Measurements from ENCODE around the gene USP11.

DNA sequence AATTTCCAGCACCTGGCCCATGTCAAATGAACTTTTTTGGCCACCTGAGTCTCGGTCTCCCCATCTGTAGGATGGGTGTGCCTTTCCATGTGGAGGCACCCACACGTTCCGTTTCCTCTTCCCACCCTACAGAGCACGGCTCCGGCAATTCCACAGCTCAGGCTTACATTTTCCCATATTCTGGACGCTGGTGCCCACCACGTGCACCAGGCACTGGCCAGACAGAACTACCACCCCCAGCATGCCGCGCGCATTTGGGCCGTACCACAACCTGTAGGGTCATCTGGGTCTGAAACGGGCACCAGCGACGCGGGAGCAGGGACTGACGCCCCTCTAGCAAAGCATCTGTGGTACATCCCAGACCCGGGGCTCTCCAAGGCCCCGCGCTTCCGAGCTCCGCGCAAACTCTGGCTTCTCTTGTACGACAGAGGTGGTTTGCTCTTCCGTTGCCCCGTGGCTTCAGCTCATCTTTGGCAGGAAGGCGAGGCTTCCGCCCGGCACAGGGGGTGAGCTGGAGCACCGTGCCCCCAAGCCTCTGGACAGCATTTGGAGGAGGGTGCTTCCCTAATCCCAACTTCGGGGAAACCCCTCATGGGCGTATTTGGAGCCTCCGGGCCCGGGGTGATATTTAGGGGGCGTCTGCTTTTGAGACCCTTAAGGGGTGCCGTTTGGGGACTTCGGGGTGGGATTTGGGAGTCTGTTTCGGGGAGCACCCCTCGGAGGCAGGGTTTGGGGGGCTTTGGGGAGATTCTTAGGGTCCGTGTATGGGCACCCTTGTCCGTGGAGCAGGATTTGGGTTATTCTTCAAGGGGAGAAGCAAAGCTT, 42.2 kb upstream of the USP11 start:
- TF ChIP-seq, protein P1, sequence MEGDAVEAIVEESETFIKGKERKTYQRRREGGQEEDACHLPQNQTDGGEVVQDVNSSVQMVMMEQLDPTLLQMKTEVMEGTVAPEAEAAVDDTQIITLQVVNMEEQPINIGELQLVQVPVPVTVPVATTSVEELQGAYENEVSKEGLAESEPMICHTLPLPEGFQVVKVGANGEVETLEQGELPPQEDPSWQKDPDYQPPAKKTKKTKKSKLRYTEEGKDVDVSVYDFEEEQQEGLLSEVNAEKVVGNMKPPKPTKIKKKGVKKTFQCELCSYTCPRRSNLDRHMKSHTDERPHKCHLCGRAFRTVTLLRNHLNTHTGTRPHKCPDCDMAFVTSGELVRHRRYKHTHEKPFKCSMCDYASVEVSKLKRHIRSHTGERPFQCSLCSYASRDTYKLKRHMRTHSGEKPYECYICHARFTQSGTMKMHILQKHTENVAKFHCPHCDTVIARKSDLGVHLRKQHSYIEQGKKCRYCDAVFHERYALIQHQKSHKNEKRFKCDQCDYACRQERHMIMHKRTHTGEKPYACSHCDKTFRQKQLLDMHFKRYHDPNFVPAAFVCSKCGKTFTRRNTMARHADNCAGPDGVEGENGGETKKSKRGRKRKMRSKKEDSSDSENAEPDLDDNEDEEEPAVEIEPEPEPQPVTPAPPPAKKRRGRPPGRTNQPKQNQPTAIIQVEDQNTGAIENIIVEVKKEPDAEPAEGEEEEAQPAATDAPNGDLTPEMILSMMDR (conservative IDR thresholded peaks at IDR 0.05; ENCODE audit: low read depth in 2 of 2), result no peak
- TF ChIP-seq, protein P2, sequence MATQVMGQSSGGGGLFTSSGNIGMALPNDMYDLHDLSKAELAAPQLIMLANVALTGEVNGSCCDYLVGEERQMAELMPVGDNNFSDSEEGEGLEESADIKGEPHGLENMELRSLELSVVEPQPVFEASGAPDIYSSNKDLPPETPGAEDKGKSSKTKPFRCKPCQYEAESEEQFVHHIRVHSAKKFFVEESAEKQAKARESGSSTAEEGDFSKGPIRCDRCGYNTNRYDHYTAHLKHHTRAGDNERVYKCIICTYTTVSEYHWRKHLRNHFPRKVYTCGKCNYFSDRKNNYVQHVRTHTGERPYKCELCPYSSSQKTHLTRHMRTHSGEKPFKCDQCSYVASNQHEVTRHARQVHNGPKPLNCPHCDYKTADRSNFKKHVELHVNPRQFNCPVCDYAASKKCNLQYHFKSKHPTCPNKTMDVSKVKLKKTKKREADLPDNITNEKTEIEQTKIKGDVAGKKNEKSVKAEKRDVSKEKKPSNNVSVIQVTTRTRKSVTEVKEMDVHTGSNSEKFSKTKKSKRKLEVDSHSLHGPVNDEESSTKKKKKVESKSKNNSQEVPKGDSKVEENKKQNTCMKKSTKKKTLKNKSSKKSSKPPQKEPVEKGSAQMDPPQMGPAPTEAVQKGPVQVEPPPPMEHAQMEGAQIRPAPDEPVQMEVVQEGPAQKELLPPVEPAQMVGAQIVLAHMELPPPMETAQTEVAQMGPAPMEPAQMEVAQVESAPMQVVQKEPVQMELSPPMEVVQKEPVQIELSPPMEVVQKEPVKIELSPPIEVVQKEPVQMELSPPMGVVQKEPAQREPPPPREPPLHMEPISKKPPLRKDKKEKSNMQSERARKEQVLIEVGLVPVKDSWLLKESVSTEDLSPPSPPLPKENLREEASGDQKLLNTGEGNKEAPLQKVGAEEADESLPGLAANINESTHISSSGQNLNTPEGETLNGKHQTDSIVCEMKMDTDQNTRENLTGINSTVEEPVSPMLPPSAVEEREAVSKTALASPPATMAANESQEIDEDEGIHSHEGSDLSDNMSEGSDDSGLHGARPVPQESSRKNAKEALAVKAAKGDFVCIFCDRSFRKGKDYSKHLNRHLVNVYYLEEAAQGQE (IDR thresholded peaks at IDR 0.05; ENCODE audit: unreplicated experiment), result no peak
- TF ChIP-seq JUNB (IDR thresholded peaks at IDR 0.05; ENCODE audit: unreplicated experiment) (no peak), POLR2AphosphoS5 (IDR thresholded peaks at IDR 0.05; ENCODE audit: low read depth) (peak; percentile 84), CREB1 (CRISPR knock-in tag; IDR thresholded peaks at IDR 0.05; ENCODE audit: low read depth) (peak; percentile 61; the same call in 1 of the 2 replicates), EZH2phosphoT487 (IDR thresholded peaks at IDR 0.05; ENCODE audit: unreplicated experiment) (no peak), EZH2 (IDR thresholded peaks at IDR 0.05; ENCODE audit: low read depth, unreplicated experiment) (no peak), STAT1 (IDR thresholded peaks at IDR 0.05; ENCODE audit: unreplicated experiment) (no peak)
